K562 (cell line): Measurements from ENCODE around the gene ETS2. TPM values are rescaled to one million over a fixed set of nuclear protein-coding genes. Genes with fewer than 3 reads are reported as not detected.
A peak's percentile ranks its signal among the peaks of the same experiment; 100 is the strongest.

Source experiments
- GTF2B ChIP-seq: IDR thresholded peaks from 2 replicates; pipeline ENCODE4 v1.6.1; 2011; ENCODE audit not compliant: insufficient read length; ENCODE audit errors: extremely low read depth
- HDAC1 ChIP-seq, 2 experiments: fragments of 450-650 bp; IDR thresholded peaks; 2 replicates each; pipeline ENCODE4 v1.6.1; 2016 to 2017; ENCODE audit warnings: inconsistent platforms in 1 of 2, mild to moderate bottlenecking in 1 of 2, moderate library complexity in 1 of 2
- HMGXB4 ChIP-seq: sonication (generic); formaldehyde crosslinking; IDR thresholded peaks from 2 replicates; pipeline ENCODE4 v1.8.1; 2023; ENCODE audit warnings: mild to moderate bottlenecking, missing genetic modification reagents
- KDM4B ChIP-seq, 2 experiments: fragments of 450-650 bp in 1 of 2; sonication (generic) in 1 of 2; IDR thresholded peaks; 2 replicates each; pipeline ENCODE4 v1.6.1; 2016 to 2017; ENCODE audit warnings: borderline replicate concordance in 2 of 2, antibody characterized with exemption in 1 of 2, low read depth in 1 of 2, mild to moderate bottlenecking in 1 of 2
- MCM5 ChIP-seq: fragments of 450-650 bp; IDR thresholded peaks from 2 replicates; pipeline ENCODE4 v1.6.1; 2016; ENCODE audit warnings: low read depth
- MCM7 ChIP-seq, 2 experiments: fragments of 450-650 bp; IDR thresholded peaks; 2 replicates each; pipeline ENCODE4 v1.6.1; 2016 to 2018
- MLLT1 ChIP-seq, 2 experiments: fragments of 450-650 bp; IDR thresholded peaks; 2 replicates each; pipeline ENCODE4 v1.6.1; 2016
- NFATC3 ChIP-seq: fragments of 450-650 bp; IDR thresholded peaks from 2 replicates; pipeline ENCODE4 v1.6.1; 2017; ENCODE audit warnings: mild to moderate bottlenecking
- NR1H2 ChIP-seq: sonication (generic); formaldehyde crosslinking; IDR thresholded peaks from 2 replicates; pipeline ENCODE4 v1.4.0; 2020; ENCODE audit warnings: mild to moderate bottlenecking, missing genetic modification reagents
- RCOR1 ChIP-seq, 2 experiments: IDR thresholded peaks; 2 replicates each; pipeline ENCODE4 v1.6.1; 2012; ENCODE audit warnings: low read depth in 2 of 2, low read length in 2 of 2, borderline replicate concordance in 1 of 2, improper control_type of control experiment in 1 of 2
- RHOXF2B ChIP-seq: fragments of 250-450 bp; sonication (Bioruptor Pico); conservative IDR thresholded peaks from 2 replicates; pipeline ENCODE4 v1.5.1; 2021
- ZNF175 ChIP-seq: fragments of 200-800 bp; sonication (Bioruptor generic); IDR thresholded peaks from 2 replicates; pipeline ENCODE4 v1.6.1; 2016; ENCODE audit warnings: low read depth, mild to moderate bottlenecking, missing genetic modification characterization, missing compliant biosample characterization
- ZNF217 ChIP-seq: sonication (generic); formaldehyde crosslinking; IDR thresholded peaks from 2 replicates; pipeline ENCODE4 v1.8.0; 2022; ENCODE audit warnings: mild to moderate bottlenecking, missing genetic modification reagents
- ZNF444 ChIP-seq: fragments of 250-450 bp; sonication (Bioruptor Pico); IDR thresholded peaks from 2 replicates; pipeline ENCODE4 v1.4.0; 2020; ENCODE audit warnings: mild to moderate bottlenecking, moderate library complexity
- polyA plus RNA-seq, 8 experiments: library from polyadenylated mRNA; depleted of rRNA in 4 of 8; stranded (reverse) in 5 of 8; unstranded in 3 of 8; fragments of >200 nt; fragmentation: Nextera tagmentation in 2 of 8; fragmentation: Illumina TruSeq in 1 of 8; extraction: Ambion mirVana in 2 of 8; extraction: Trizol in 1 of 8; gene quantifications; 2 replicates each; pipeline versions ENCODE4 v1.2.1 to v1.2.3, GENCODE V29; 2011 to 2014; ENCODE audit warnings: inconsistent platforms in 1 of 8, missing spikeins in 1 of 8
- total RNA-seq, 7 experiments: library from RNA; depleted of rRNA in 6 of 7; stranded (reverse); fragments of >200 nt in 6 of 7; fragmentation: Illumina TruSeq in 2 of 7; extraction: Trizol in 2 of 7; gene quantifications; 2 replicates each; pipeline versions ENCODE4 v1.2.1 to v1.2.3, GENCODE V29; 2011 to 2021; ENCODE audit warnings: low replicate concordance in 1 of 7
- TF ChIP-seq, protein P1 (sequence below): sonication (generic); formaldehyde crosslinking; IDR thresholded peaks from 2 replicates; pipeline ENCODE4 v1.8.0; 2023; ENCODE audit warnings: mild to moderate bottlenecking, missing genetic modification reagents
- TF ChIP-seq, protein P2 (sequence below): fragments of 450-650 bp; conservative IDR thresholded peaks from 2 replicates; pipeline ENCODE4 v1.6.1; 2016; ENCODE audit warnings: missing genetic modification characterization, low read depth, mild to moderate bottlenecking, missing compliant biosample characterization, moderate library complexity
- TF ChIP-seq, protein P3 (sequence below), 3 experiments: IDR thresholded peaks in 2 of 3; conservative IDR thresholded peaks in 1 of 3; 2 replicates each; pipeline ENCODE4 v1.5.1; 2011 to 2012; ENCODE audit warnings: low read length in 3 of 3, mild to moderate bottlenecking in 3 of 3, control low read depth in 2 of 3, improper control_type of control experiment in 1 of 3, inconsistent platforms in 1 of 3, low read depth in 1 of 3, mixed read lengths in 1 of 3, moderate library complexity in 1 of 3; ENCODE audit not compliant: insufficient read depth in 2 of 3

ETS2 gene
- total and polyA plus RNA-seq, 9 of the 15 experiments (the other 6 are each of a cell fraction or from before 2014, with no cell fraction given), result 1.7 to 24.4 (median 12.2) TPM

DNA sequence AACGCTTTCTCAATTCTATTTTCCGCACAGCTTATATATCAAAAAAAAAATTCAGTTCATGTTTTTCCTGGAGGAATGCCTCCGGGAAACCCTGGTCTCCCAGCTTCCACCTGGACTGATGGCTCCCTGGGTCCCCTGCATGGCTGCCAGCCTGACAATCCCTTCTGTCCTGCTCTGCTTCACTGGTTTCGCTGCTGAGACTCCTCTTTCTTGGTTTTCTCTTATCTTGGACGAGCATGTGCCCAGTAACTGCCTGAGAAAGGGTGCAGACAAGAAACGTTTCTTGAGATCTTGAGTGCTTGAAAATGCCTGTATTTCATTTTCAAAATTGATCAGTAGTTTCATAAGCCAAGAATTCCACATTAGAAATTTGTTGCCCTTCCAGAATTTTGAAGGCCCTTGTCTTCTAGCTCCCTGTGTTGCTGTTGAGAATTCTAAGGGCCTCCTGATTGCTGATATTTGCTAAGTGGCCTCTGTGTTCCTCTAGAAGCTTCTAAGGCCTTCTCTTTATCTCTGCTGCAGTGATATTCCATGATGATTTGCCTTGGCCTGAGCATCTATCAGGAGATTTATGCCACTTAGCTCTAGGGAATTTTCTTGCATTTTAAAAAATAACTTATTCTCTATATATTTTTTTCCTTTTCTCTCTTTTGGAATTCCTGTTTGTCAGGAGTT is 44.7 kb downstream of the ETS2 start (continued):
- TF ChIP-seq MCM5 (no peak), ZNF444 (CRISPR knock-in tag) (no peak), HDAC1 (IDR thresholded peaks at IDR 0.05) (no peak), GTF2B (no peak), ZNF217 (CRISPR knock-in tag) (no peak), NFATC3 (no peak), MLLT1 (IDR thresholded peaks at IDR 0.05) (no peak), RCOR1 (IDR thresholded peaks at IDR 0.05; ENCODE audit: borderline replicate concordance in 1 of 2, low read depth in 2 of 2, low read length in 2 of 2) (no peak; a peak in 1 of 4 replicates), RHOXF2B (CRISPR knock-in tag) (no peak), MCM7 (IDR thresholded peaks at IDR 0.05) (no peak), KDM4B (IDR thresholded peaks at IDR 0.05; ENCODE audit: borderline replicate concordance in 2 of 2, low read depth in 1 of 2) (no peak), HMGXB4 (CRISPR knock-in tag) (no peak), NR1H2 (CRISPR knock-in tag) (no peak), ZNF175 (CRISPR knock-in tag) (peak; percentile 69)
- TF ChIP-seq, protein P1, sequence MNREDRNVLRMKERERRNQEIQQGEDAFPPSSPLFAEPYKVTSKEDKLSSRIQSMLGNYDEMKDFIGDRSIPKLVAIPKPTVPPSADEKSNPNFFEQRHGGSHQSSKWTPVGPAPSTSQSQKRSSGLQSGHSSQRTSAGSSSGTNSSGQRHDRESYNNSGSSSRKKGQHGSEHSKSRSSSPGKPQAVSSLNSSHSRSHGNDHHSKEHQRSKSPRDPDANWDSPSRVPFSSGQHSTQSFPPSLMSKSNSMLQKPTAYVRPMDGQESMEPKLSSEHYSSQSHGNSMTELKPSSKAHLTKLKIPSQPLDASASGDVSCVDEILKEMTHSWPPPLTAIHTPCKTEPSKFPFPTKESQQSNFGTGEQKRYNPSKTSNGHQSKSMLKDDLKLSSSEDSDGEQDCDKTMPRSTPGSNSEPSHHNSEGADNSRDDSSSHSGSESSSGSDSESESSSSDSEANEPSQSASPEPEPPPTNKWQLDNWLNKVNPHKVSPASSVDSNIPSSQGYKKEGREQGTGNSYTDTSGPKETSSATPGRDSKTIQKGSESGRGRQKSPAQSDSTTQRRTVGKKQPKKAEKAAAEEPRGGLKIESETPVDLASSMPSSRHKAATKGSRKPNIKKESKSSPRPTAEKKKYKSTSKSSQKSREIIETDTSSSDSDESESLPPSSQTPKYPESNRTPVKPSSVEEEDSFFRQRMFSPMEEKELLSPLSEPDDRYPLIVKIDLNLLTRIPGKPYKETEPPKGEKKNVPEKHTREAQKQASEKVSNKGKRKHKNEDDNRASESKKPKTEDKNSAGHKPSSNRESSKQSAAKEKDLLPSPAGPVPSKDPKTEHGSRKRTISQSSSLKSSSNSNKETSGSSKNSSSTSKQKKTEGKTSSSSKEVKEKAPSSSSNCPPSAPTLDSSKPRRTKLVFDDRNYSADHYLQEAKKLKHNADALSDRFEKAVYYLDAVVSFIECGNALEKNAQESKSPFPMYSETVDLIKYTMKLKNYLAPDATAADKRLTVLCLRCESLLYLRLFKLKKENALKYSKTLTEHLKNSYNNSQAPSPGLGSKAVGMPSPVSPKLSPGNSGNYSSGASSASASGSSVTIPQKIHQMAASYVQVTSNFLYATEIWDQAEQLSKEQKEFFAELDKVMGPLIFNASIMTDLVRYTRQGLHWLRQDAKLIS (CRISPR knock-in tag), result no peak
- TF ChIP-seq, protein P2, sequence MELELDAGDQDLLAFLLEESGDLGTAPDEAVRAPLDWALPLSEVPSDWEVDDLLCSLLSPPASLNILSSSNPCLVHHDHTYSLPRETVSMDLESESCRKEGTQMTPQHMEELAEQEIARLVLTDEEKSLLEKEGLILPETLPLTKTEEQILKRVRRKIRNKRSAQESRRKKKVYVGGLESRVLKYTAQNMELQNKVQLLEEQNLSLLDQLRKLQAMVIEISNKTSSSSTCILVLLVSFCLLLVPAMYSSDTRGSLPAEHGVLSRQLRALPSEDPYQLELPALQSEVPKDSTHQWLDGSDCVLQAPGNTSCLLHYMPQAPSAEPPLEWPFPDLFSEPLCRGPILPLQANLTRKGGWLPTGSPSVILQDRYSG (tag), result 0 out of 2 replicates have a peak, but pooled peaks have one; percentile 67
- TF ChIP-seq, protein P3, sequence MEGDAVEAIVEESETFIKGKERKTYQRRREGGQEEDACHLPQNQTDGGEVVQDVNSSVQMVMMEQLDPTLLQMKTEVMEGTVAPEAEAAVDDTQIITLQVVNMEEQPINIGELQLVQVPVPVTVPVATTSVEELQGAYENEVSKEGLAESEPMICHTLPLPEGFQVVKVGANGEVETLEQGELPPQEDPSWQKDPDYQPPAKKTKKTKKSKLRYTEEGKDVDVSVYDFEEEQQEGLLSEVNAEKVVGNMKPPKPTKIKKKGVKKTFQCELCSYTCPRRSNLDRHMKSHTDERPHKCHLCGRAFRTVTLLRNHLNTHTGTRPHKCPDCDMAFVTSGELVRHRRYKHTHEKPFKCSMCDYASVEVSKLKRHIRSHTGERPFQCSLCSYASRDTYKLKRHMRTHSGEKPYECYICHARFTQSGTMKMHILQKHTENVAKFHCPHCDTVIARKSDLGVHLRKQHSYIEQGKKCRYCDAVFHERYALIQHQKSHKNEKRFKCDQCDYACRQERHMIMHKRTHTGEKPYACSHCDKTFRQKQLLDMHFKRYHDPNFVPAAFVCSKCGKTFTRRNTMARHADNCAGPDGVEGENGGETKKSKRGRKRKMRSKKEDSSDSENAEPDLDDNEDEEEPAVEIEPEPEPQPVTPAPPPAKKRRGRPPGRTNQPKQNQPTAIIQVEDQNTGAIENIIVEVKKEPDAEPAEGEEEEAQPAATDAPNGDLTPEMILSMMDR (IDR thresholded peaks at IDR 0.05 in 2 of 3, conservative IDR thresholded peaks at IDR 0.05 in 1 of 3; ENCODE audit: insufficient read depth in 2 of 3, low read depth in 1 of 3, low read length in 3 of 3), result no peak
